ENCODE measurements around the gene FAM98B.
A peak's percentile ranks its signal among the peaks of the same experiment; 100 is the strongest.

FAM98B gene

GRCh38 chr15:38461066-38461833, 7.3 kb downstream of the FAM98B start:
- DNase-seq: no peak

- DNase-seq: no peak
Measured at GRCh38 chr15:38463893-38464292, 10.0 kb downstream of the FAM98B start.

- DNase-seq: no peak
Measured at GRCh38 chr15:38464675-38465074, 10.7 kb downstream of the FAM98B start.

GRCh38 chr15:38470816-38471215, 16.9 kb downstream of the FAM98B start:
- no peak for DNase-seq

- no peak for DNase-seq
Measured at GRCh38 chr15:38471974-38472373, 18.0 kb downstream of the FAM98B start.

GRCh38 chr15:38474155-38474757, 20.3 kb downstream of the FAM98B start:
- DNase-seq: peak; percentile 58 to 83

- DNase-seq: no peak
Measured at GRCh38 chr15:38475361-38475760, 21.4 kb downstream of the FAM98B start.

- no peak for DNase-seq
Measured at GRCh38 chr15:38476120-38476519, 22.2 kb downstream of the FAM98B start.

DNA sequence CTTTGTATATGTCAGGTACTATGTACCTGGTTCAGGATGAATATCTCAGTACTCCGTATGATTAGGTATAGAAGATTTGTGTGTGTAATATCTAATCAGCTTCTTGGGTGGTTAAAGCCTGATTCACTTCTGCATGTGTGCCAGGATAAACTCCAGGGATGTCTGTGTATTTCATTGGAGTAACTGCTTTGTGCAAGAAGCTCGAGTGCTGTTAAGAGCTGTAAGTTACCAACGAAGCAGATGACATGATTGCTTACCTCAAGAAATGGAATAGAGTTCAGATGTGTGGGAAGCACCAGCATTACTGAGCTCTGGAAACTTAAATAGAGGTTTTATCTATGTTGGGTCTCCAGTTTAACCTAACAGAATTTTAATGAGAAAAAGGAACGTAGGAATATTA, 23.7 kb downstream of the FAM98B start:
- no peak for DNase-seq

- DNase-seq: no peak
Measured at GRCh38 chr15:38479266-38479665, 25.3 kb downstream of the FAM98B start.

GRCh38 chr15:38479756-38480155, 25.8 kb downstream of the FAM98B start:
- no peak for DNase-seq

DNA sequence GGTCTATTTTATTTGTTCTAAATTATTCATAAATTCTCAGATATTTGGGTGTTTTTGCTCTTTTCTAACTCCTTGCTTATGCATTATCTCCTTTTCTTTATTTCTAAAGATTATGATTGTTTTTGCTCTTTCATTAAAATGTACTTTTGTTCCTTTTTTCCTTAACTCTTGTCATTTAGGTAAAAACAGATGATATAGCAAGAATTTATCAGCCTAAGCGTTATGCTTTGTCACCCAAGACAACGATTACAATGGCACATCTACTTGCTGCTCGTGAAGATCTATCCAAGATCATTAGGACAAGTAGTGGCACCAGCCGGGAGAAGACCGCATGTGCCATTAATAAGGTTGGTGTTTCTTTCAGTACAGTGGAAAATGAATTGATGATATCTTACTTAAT, 27.2 kb downstream of the FAM98B start:
- no peak for DNase-seq

- no peak for DNase-seq
Measured at GRCh38 chr15:38481761-38482160, 27.8 kb downstream of the FAM98B start.

DNA sequence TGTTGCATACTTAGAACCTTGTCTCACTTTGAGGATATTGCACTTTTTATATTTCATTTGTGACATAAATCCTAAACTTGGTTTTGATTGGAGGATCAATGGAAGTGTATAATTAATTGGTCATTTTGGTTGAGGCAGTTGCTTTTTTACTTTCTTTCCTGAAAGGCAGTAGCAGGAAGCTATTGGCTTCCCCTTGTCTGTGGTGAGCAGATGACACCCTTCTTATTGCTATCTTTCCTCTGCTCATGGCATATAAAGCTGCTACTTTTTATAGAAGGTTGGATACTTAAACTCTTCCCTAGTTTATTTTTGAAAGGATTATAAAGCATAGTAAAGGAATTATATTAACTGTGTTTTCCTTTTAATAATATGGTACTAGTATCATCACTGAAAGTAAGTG, 28.6 kb downstream of the FAM98B start:
- peak in 1 of 2 donors; percentile 14 for DNase-seq

DNA sequence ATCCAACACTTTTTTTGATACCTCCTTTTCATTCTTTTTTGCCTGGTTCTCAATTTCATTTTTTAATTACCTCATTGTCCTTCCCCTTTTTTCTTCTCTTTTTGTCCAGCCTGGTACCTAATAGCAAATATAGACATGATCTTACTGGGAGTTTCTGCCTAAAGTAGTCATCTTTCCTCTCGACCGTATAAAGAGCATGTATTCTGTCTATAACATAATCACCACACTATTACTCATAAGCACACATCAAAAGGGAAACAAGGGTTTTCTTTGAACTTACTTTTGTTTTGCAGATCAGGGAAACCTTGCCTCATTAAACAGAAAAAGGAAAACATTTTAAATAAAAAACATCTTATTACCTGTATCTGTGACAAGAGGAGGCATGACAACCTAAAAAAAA, 33.0 kb downstream of the FAM98B start:
- DNase-seq: peak in 1 of 2 donors; percentile 63

DNA sequence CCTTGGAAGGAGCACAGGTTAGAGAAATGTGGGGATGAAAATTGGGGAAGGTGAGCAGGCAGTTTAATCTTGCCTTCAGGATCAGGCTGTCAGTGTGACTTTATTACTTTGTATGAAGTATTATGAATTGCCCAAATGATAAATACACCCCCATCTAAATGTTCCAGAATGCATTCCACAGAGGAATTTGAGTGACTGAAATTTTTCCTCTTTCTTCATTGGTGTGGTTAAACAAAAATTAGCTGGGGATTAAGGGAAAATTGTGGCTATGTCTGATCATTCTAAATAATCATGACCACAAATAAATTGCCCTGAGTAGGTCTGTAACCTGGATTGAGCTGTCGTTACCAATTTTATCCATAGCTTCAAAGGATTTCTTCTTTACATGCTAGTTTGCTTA, 33.5 kb downstream of the FAM98B start:
- no peak for DNase-seq

DNA sequence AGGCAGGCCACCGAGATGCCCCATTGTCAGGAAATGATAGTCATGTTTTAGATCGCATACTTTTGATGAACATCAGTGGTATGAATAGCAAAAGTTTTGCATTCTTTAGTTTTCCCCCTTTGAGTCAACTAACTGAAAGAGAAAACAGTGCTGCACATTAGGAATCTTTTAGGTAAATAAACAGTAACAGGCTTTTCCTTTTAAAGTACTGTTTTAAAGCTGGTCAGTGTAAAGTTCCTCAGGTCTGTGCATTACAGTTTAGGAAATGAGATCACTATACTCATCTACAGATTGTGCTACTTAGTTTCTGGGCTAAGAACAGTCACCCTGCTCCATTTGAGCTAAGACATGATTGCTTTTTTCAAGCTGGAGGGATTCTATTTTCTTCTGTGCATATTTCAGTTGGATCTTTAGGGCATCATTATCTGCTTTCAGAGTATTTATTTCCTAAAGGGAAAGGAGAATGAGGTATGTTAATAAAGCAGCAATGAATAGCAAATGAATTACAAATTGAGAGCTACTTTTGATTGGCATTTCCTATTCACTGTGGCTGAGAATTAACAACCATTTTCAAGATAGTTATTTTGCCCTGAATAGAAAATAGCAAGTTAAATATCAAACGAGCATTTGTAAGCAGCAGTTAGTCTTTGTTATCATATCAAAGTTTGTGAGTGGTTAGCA, 36.5 kb downstream of the FAM98B start:
- DNase-seq: no peak

DNA sequence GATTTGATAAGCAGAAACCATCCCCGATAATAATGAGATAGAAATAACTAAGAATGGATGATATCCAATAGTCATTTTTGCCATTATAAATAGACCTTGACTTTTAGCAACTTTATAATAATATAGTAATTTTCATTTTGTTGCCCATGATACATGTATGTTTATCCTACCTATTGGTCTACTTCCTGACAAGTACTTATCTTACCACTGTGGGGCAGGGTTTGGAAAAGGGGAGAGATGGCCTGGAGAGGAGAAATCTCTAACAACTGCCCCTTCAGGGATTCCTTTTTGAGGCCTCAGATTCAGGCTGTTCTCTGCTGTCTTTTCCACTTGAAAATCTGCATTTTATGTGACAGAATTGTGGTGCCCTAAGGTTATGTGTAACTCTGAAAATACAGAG, 42.2 kb downstream of the FAM98B start:
- DNase-seq: no peak

DNA sequence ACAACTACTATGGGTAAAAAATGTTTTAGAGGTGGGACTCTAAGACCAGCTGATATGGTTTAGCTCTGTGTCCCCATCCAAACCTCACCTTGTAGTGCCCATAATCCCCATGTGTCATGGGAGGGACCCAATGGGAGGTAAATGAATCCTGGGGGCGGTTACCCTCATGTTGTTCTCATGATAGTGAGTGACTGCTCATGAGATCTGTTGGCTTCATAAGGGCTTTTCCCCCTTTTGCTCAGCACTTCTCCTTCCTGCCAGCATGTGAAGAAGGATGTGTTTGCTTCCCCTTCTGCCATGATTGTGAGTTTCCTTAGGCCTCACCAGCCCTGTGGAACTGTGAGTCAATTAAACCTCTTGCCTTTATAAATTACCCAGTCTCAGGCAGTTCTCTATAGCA, 45.7 kb downstream of the FAM98B start:
- DNase-seq: no peak

DNA sequence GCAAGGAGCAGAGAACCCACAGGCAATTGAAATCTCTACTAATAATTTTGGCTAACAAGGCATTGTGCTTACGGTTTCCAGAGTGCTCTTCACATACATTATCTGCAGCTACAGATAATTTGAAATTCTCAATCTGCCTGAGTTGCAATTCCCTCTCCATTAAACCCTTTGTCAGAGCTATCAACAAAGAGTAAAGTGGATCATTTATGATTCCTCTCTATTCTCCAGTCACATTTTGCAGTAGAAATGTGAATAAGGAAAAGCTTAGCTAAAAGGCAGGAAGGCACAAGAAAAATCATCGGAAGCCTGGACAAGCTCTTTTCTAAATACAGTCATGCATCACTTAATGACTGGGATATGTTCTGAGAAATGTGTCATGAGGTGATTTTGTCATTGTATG, 49.6 kb downstream of the FAM98B start:
- DNase-seq: no peak

DNA sequence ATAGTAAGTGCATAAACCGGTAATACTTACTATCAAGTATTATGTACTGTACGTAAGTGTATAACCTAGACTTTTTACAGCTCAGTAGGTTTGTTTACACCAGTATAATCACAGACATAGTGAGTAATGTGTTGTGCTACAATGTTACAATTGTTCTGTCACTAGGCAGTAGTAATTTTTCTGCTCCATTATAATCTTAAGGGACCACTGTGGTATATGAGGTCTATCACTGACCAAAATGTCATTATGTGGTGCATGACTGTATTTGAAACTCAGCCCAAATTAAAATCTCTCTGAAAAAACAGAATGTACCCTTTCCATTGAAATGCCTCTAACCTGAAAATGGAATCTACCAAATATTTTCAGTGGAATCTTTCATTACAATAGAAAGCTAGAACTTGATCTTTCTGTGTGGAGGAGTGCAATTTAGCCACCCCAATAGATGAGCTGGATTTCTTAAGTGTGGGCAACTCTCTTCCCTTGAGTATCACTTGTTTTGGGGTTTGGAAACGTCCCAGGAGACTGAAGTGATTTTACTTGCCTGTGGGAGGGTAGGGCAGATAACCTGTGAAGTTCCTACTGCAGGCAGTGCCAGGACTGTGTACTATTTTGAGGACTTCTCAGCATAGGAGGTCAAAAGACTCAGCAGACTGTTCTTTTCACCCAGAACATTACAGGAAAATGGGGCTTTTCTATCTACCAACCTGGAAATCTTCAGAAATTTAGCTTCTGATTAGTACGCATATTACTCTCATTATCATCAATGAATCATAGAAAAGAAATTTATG, 50.9 kb downstream of the FAM98B start:
- DNase-seq: no peak

GRCh38 chr15:38506997-38507396, 53.1 kb downstream of the FAM98B start:
- no peak for DNase-seq

DNA sequence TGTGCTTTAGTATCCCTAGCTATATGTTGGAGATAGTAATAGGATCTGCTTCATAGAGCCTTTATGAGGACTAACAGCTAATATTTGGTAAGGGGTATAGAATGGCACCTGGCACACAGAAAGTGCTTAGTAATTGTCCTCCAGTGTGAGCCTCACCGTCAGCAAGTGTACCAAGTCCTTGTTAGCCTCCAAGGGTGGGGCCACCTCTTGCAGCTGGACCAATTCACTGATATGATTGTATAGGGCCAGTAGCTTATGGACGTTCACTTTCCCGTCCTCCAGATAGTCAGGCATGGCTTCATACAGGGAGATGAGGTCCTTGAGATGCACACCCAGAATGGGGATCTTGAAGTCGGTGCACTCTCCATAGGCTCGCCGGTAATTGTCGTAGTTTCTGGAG, 53.6 kb downstream of the FAM98B start:
- DNase-seq: no peak
